Activated effector memory CD4-positive, alpha-beta T cell treated with Interleukin-2 at 50 U/mL for 16 hours (primary cell): ENCODE results near the gene TMEM132D.
"Not testable (repeated sequence)": the region's sequence is repeated elsewhere in the genome, so short reads cannot be mapped to it uniquely, and the experiment has no call there.

Experiments
- DNase-seq: peaks from one replicate; pipeline ENCODE4 v3.0.0-alpha.2; 2020

TMEM132D gene

DNA sequence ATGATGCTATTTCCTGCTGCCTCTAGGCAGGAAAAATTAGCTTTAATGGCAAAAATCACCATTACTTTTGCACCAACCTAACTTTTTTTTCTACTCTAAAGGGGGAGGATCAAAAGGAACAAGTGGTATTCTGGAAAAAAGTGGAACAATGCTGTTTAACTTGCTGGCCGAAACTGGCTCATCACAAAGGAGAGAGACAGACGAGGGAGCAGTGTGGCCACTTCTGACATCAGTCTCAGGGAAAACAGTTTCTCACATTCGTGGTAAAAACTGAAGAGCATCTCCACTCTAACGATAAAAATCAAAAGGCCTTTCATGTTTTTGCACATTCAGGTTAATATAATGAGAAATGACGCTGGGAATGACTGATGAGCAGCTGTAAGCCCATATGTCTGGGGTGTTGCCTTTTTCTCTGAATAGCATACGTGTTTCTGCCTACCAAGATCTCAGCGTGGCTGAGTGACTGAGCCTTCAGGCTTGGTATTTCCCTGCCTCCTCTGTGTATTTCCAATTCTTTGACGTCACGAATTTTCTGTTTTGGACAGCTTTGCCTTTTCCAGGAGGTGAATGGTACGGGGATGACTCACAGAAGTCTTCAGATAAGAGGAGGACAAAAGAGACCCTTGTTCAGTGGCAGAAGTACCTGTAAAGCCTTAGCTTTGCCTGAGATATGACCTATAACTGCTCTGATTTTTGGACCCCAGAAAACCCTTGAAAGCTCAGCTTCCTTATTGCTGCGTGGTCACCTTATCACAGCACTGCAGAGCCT is 691.8 kb downstream of the TMEM132D start:
- no peak for DNase-seq

GRCh38 chr12:129208566-129208965 is 695.3 kb downstream of the TMEM132D start:
- no peak for DNase-seq

DNA sequence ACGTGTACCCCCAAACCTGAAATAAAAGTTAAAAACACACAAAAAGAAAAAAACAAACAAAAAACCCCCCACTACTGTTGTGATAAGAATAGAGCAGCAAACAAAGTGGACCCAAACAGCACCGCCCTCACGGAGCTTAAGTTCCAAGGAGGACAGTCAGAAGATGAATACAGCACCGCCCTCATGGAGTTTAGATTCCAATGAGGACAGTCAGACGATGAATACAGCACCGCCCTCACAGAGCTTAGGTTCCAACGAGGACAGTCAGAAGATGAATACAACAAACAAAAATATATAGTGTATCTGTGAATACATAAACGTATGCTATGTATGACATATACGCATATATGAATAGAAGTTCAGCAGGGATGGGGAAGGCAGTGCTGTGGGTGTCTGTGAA is 696.7 kb downstream of the TMEM132D start:
- no peak for DNase-seq

GRCh38 chr12:129203456-129203855 is 700.4 kb downstream of the TMEM132D start:
- no peak for DNase-seq

- DNase-seq = no peak
These were observed 701.6 kb downstream of the TMEM132D start for GRCh38 chr12:129202109-129202814.

- DNase-seq = no peak
These were observed 702.8 kb downstream of the TMEM132D start for GRCh38 chr12:129201029-129201428.

DNA sequence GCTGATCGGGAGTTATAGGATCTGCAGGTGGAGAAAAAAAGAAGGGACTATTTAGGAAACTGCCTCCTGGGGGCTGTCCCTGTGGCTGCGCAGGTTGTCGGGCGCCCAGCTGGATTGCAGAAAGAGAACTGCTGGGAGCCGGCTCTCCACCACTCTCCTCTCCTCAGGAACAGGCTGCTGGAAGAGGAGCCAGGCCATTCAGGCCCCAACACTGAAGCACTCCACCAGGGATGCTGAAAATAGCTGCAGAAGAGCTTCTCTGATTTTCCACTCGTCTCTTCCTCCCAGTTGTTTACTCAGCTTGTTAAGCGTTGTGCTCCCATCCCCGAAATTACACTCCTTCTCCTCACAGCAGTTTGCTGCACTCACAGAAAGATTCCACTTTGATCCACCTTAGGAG is 703.2 kb downstream of the TMEM132D start:
- DNase-seq = no peak

- no peak for DNase-seq
These were observed 706.9 kb downstream of the TMEM132D start for GRCh38 chr12:129196927-129197326.

DNA sequence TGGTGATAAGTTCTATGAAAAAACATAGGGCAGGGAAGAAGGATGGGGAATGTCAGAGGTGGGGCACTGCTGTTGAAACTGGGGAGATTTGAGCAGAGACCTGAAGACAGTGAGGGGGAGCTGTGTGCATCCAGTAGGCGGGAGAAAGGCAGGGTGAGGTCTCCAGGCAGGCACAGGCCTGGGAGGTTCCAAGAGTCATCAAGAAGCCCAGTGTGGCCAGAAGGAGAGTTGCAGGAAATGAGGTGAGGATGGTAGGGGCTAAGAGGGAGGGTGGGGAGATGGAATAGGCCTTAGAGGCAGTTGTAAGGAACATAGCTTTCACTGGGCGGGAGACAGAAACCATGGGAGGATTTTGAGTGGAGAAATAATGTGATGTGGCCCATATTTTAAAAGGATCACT is 708.7 kb downstream of the TMEM132D start:
- no peak for DNase-seq

- no peak for DNase-seq
These were observed 710.5 kb downstream of the TMEM132D start for GRCh38 chr12:129193263-129193871.

- no peak for DNase-seq
These were observed 713.0 kb downstream of the TMEM132D start for GRCh38 chr12:129190827-129191226.

DNA sequence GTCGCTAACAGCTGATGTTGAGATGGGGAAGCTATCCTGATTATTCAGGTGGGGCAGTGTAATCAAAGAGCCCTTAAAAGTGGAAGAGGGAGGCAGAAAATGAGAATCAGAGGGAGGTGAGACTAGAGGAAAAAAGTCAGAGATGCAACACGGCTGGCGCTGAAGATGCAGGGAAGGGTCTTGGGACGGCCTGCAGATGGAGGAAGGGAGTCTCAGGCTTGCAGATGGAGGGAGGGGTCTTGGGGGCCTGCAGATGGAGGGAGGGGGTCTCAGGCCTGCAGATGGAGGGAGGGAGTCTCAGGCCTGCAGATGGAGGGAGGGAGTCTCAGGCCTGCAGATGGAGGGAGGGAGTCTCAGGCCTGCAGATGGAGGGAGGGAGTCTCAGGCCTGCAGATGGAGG is 713.9 kb downstream of the TMEM132D start:
- DNase-seq = not testable (repeated sequence)

- DNase-seq = no peak
These were observed 716.9 kb downstream of the TMEM132D start for GRCh38 chr12:129186952-129187351.

GRCh38 chr12:129185855-129186254 is 718.0 kb downstream of the TMEM132D start:
- DNase-seq = no peak

DNA sequence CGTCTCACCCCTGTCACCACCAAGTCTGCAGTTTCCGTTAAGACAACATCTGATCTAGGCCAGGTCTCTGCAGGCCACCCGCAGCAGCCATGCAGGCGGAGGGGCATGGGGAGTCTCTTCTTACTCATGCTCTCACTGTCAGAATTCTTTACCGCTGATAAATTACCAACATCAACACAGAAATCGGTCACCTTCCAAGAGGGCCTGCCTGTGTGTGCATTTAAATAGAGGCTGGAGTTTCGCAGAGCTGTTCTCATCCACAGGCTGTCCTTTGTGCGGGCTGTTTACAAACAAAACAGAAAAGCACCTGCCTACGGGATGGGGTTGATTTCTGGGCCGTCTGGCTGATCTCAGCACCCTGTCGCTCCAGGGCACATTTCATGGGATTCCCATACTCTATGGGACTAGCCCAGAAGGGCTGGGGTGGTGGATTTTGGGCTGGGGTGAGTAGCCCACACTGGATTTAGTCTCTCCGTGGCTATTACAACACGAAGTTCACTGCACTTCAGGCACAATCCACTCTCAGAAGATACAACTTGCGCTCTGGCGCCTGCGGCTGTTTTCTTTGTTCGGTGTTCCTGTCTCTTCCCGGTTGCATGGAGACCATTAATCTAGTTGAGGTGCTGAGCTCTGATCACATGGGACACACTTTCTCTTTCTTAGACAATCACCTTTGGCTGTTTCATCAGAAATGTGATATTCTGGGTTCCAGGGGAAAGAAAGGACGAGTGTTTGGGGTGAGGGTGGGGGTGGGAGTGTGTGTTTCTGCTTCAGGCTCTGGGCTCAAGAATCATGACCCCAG is 719.5 kb downstream of the TMEM132D start:
- DNase-seq = no peak

- DNase-seq = no peak
These were observed 723.8 kb downstream of the TMEM132D start for GRCh38 chr12:129179941-129180553.

- DNase-seq = no peak
These were observed 733.9 kb downstream of the TMEM132D start for GRCh38 chr12:129169928-129170327.

DNA sequence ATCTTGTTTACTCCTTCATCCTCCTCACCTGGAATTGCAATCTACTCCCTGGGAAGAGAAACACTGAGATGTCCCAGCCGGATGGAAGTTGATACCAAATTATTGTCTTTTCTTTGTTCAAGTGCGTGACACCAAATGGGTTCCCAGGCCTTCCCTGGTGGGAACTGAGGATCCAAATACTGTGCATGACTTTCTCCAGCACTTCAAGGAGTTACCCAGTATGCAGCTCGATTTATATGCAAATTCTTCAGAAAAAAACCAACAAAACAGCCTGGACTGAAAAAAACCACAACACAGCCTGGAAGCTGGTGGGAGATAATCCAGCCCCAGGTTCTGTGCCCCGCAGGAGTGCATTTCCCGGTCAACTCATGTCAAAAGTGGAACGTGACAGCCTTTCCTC is 740.0 kb downstream of the TMEM132D start:
- no peak for DNase-seq

DNA sequence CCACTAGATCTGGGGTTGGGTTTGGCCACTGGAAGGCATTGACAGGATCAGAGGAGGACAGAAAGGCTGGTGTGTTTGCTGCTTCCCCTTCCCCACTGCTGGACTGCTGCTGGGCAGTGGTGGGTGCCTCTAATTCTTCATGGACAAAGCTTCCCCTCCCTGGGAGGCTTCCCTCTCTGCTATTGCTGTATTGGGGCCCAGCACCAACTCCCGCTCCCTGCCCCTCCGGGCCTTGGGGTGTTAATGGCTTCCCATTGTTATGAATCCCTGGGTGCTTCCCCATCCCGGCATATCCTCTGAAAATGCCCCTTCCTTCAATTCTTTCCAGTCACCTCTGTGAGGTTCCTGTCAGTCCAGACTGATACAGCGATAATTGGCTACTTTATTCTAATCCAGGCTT is 740.4 kb downstream of the TMEM132D start:
- no peak for DNase-seq

GRCh38 chr12:129162805-129163204 is 741.0 kb downstream of the TMEM132D start:
- DNase-seq = no peak

GRCh38 chr12:129161511-129161910 is 742.3 kb downstream of the TMEM132D start:
- DNase-seq = no peak

GRCh38 chr12:129160282-129160681 is 743.5 kb downstream of the TMEM132D start:
- no peak for DNase-seq
